CD8-positive, alpha-beta memory T cell (primary cell): ENCODE measurements around the gene GASK1B. TPM values are rescaled to one million over a fixed set of nuclear protein-coding genes. Genes with fewer than 3 reads are reported as not detected.

Experiments
- CTCF ChIA-PET: fragments of 350-600 bp; sonication (Branson Sonifier 250); formaldehyde crosslinking; loops from one replicate; lab custom pipeline; 2021; ENCODE audit warnings: antibody characterized with exemption; lab: Charles Lee
- POLR2A ChIA-PET: fragments of 350-600 bp; sonication (Branson Sonifier 250); formaldehyde crosslinking; loops from one replicate; lab custom pipeline; 2021; ENCODE audit warnings: antibody characterized with exemption; lab: Charles Lee
- DNase-seq, 5 donors: peaks; one replicate each; pipeline versions ENCODE4 v3.0.0 to v3.0.0-alpha.2; 2020 to 2022; ENCODE audit warnings: mixed read lengths in 1 of 5
- H3K27ac ChIP-seq: one replicate; pipeline ENCODE4 v1.7.0; 2013; ENCODE audit warnings: low read depth, mild to moderate bottlenecking, low read length, moderate library complexity
- H3K27me3 ChIP-seq: 2 replicates; pipeline ENCODE4 v1.7.0; 2013; ENCODE audit warnings: low read length, mild to moderate bottlenecking; ENCODE audit not compliant: insufficient read depth, poor library complexity, severe bottlenecking
- H3K36me3 ChIP-seq: 2 replicates; pipeline ENCODE4 v1.7.0; 2013; ENCODE audit warnings: mild to moderate bottlenecking, low read length, moderate library complexity; ENCODE audit not compliant: insufficient read depth
- H3K4me1 ChIP-seq: 2 replicates; pipeline ENCODE4 v1.7.0; 2013; ENCODE audit warnings: mild to moderate bottlenecking, low read length, moderate library complexity; ENCODE audit not compliant: insufficient read depth
- H3K4me3 ChIP-seq: 2 replicates; pipeline ENCODE4 v1.7.0; 2013; ENCODE audit warnings: mild to moderate bottlenecking, low read length
- H3K9me3 ChIP-seq: 2 replicates; pipeline ENCODE4 v1.7.0; 2013; ENCODE audit warnings: mild to moderate bottlenecking, low read length
- H3K27ac Mint-ChIP-seq, 8 donors: one replicate each; pipeline ENCODE4 v1.8.0; 2020 to 2021; ENCODE audit warnings: mixed read lengths in 8 of 8, mild to moderate bottlenecking in 6 of 8, inconsistent platforms in 3 of 8, moderate library complexity in 3 of 8
- H3K27me3 Mint-ChIP-seq, 2 donors: one replicate each; pipeline ENCODE4 v1.8.0; 2020 to 2021; ENCODE audit warnings: mixed read lengths in 2 of 2, mild to moderate bottlenecking in 1 of 2, moderate library complexity in 1 of 2
- H3K36me3 Mint-ChIP-seq, 3 donors: one replicate each; pipeline ENCODE4 v1.8.0; 2020 to 2021; ENCODE audit warnings: mixed read lengths in 3 of 3, inconsistent platforms in 1 of 3, mild to moderate bottlenecking in 1 of 3
- H3K4me1 Mint-ChIP-seq, 3 donors: one replicate each; pipeline ENCODE4 v1.8.0; 2020 to 2021; ENCODE audit warnings: mixed read lengths in 3 of 3, inconsistent platforms in 1 of 3, mild to moderate bottlenecking in 1 of 3
- H3K4me3 Mint-ChIP-seq, 7 donors: one replicate each; pipeline ENCODE4 v1.8.0; 2020 to 2021; ENCODE audit warnings: mixed read lengths in 7 of 7, mild to moderate bottlenecking in 6 of 7, moderate library complexity in 4 of 7, inconsistent platforms in 2 of 7
- H3K9me3 Mint-ChIP-seq, 5 donors: one replicate each; pipeline ENCODE4 v1.8.0; 2020 to 2022; ENCODE audit warnings: mixed read lengths in 5 of 5, mild to moderate bottlenecking in 3 of 5, moderate library complexity in 2 of 5, inconsistent platforms in 1 of 5
- polyA plus RNA-seq: library from polyadenylated mRNA; unstranded; fragments of 300-500 nt; fragmentation: Illumina TruSeq; gene quantifications from one replicate; pipeline ENCODE4 v1.2.3, GENCODE V29; 2021
- total RNA-seq, 2 experiments: library from RNA; stranded (reverse); gene quantifications; one replicate each; pipeline ENCODE4 v1.2.3, GENCODE V29; 2021

GASK1B gene
- total and polyA plus RNA-seq, 3 experiments from 2014 or later = 0.29 to 0.48 TPM; not detected in 1

- Histone ChIP-seq H3K27me3 (no peaks in the 10 kb centered on the region), H3K36me3 (no peaks in the 10 kb centered on the region), H3K9me3 (no peaks in the 10 kb centered on the region), H3K27ac (no peak overlapping the region), H3K4me1 (no peaks in the 10 kb centered on the region), H3K4me3 (no peak overlapping the region)
- H3K27me3 Mint-ChIP-seq = peaks cover 0 to 11% of the 10 kb centered on the region in 2 donors
- H3K4me1 Mint-ChIP-seq = no peaks in the 10 kb centered on the region
- H3K4me3 Mint-ChIP-seq = no peak overlapping the region
- CTCF ChIA-PET = no interaction called here
- H3K27ac Mint-ChIP-seq = no peak overlapping the region
- H3K9me3 Mint-ChIP-seq = peaks cover 0 to 2% (median 0%) of the 10 kb centered on the region in 5 donors
- POLR2A ChIA-PET = no interaction called here
- H3K36me3 Mint-ChIP-seq = no peaks in the 10 kb centered on the region
- DNase-seq = no peak
Observed at GRCh38 chr4:158164768-158165213, 8.0 kb downstream of the GASK1B start.

GRCh38 chr4:158163941-158164767 lies 8.7 kb downstream of the GASK1B start:
- H3K9me3 Mint-ChIP-seq = peaks cover 0 to 2% (median 0%) of the 10 kb centered on the region in 5 donors
- Histone ChIP-seq H3K27me3 (no peaks in the 10 kb centered on the region), H3K4me3 (no peak overlapping the region), H3K4me1 (no peaks in the 10 kb centered on the region), H3K36me3 (no peaks in the 10 kb centered on the region), H3K9me3 (no peaks in the 10 kb centered on the region), H3K27ac (no peak overlapping the region)
- H3K4me1 Mint-ChIP-seq = no peaks in the 10 kb centered on the region
- ChIA-PET POLR2A (no interaction called here), CTCF (no interaction called here)
- DNase-seq = no peak
- H3K36me3 Mint-ChIP-seq = no peaks in the 10 kb centered on the region
- peaks cover 0 to 7% of the 10 kb centered on the region in 2 donors for H3K27me3 Mint-ChIP-seq
- H3K27ac Mint-ChIP-seq = no peak overlapping the region
- no peak overlapping the region for H3K4me3 Mint-ChIP-seq

- Mint-ChIP-seq H3K27me3 (peaks cover 0 to 3% of the 10 kb centered on the region in 2 donors), H3K4me1 (no peaks in the 10 kb centered on the region), H3K27ac (no peak overlapping the region), H3K4me3 (no peak overlapping the region), H3K9me3 (peaks cover 0 to 2% (median 0%) of the 10 kb centered on the region in 5 donors), H3K36me3 (no peaks in the 10 kb centered on the region)
- Histone ChIP-seq H3K4me3 (no peak overlapping the region), H3K4me1 (no peaks in the 10 kb centered on the region), H3K9me3 (no peaks in the 10 kb centered on the region), H3K36me3 (no peaks in the 10 kb centered on the region), H3K27ac (no peak overlapping the region), H3K27me3 (no peaks in the 10 kb centered on the region)
- DNase-seq = no peak
- ChIA-PET POLR2A (no interaction called here), CTCF (interaction anchor here (0.6 kb wide), 1 partner anchor 459 kb away, joined by 3 read pairs; no protein-coding TSS in a partner anchor)
Observed at GRCh38 chr4:158162631-158163030, 10.2 kb downstream of the GASK1B start.

- no peaks in the 10 kb centered on the region for H3K4me1 Mint-ChIP-seq
- no peak overlapping the region for H3K27ac Mint-ChIP-seq
- H3K9me3 Mint-ChIP-seq = peaks cover 0 to 2% (median 0%) of the 10 kb centered on the region in 5 donors
- H3K36me3 ChIP-seq = no peaks in the 10 kb centered on the region
- no peak overlapping the region for H3K27ac ChIP-seq
- no peak overlapping the region for H3K4me3 Mint-ChIP-seq
- H3K4me1 ChIP-seq = no peaks in the 10 kb centered on the region
- ChIA-PET CTCF (no interaction called here), POLR2A (no interaction called here)
- DNase-seq = no peak
- H3K27me3 ChIP-seq = no peaks in the 10 kb centered on the region
- H3K9me3 ChIP-seq = no peaks in the 10 kb centered on the region
- no peak overlapping the region for H3K4me3 ChIP-seq
- no peaks in the 10 kb centered on the region for H3K36me3 Mint-ChIP-seq
- H3K27me3 Mint-ChIP-seq = peaks cover 0 to 3% of the 10 kb centered on the region in 2 donors
Observed at GRCh38 chr4:158161551-158162354, 11.1 kb downstream of the GASK1B start.

GRCh38 chr4:158159718-158160094 lies 13.1 kb downstream of the GASK1B start:
- Histone ChIP-seq H3K9me3 (no peaks in the 10 kb centered on the region), H3K4me1 (no peaks in the 10 kb centered on the region), H3K36me3 (no peaks in the 10 kb centered on the region), H3K27me3 (no peaks in the 10 kb centered on the region), H3K4me3 (no peak overlapping the region), H3K27ac (no peak overlapping the region)
- H3K36me3 Mint-ChIP-seq = no peaks in the 10 kb centered on the region
- peaks cover 0 to 3% (median 0%) of the 10 kb centered on the region in 5 donors for H3K9me3 Mint-ChIP-seq
- ChIA-PET POLR2A (no interaction called here), CTCF (no interaction called here)
- no peaks in the 10 kb centered on the region for H3K4me1 Mint-ChIP-seq
- H3K4me3 Mint-ChIP-seq = no peak overlapping the region
- peaks cover 0 to 3% of the 10 kb centered on the region in 2 donors for H3K27me3 Mint-ChIP-seq
- DNase-seq = no peak
- no peak overlapping the region for H3K27ac Mint-ChIP-seq

- no peaks in the 10 kb centered on the region for H3K36me3 Mint-ChIP-seq
- Histone ChIP-seq H3K4me3 (no peak overlapping the region), H3K36me3 (no peaks in the 10 kb centered on the region), H3K9me3 (no peaks in the 10 kb centered on the region), H3K27ac (no peak overlapping the region), H3K4me1 (no peaks in the 10 kb centered on the region), H3K27me3 (no peaks in the 10 kb centered on the region)
- no peak overlapping the region for H3K4me3 Mint-ChIP-seq
- DNase-seq = no peak
- ChIA-PET POLR2A (no interaction called here), CTCF (no interaction called here)
- no peaks in the 10 kb centered on the region for H3K4me1 Mint-ChIP-seq
- no peak overlapping the region for H3K27ac Mint-ChIP-seq
- peaks cover 0 to 3% (median 0%) of the 10 kb centered on the region in 5 donors for H3K9me3 Mint-ChIP-seq
- H3K27me3 Mint-ChIP-seq = peaks cover 0 to 3% of the 10 kb centered on the region in 2 donors
Observed at GRCh38 chr4:158159054-158159717, 13.6 kb downstream of the GASK1B start.

- no peak overlapping the region for H3K27ac Mint-ChIP-seq
- no peak for DNase-seq
- H3K36me3 Mint-ChIP-seq = no peaks in the 10 kb centered on the region
- Histone ChIP-seq H3K9me3 (no peaks in the 10 kb centered on the region), H3K36me3 (no peaks in the 10 kb centered on the region), H3K27me3 (no peaks in the 10 kb centered on the region), H3K4me1 (no peaks in the 10 kb centered on the region), H3K4me3 (no peak overlapping the region), H3K27ac (no peak overlapping the region)
- POLR2A ChIA-PET = no interaction called here
- H3K9me3 Mint-ChIP-seq = peaks cover 0 to 3% (median 2%) of the 10 kb centered on the region in 5 donors
- CTCF ChIA-PET = no interaction called here
- peaks cover 0 to 3% of the 10 kb centered on the region in 2 donors for H3K27me3 Mint-ChIP-seq
- no peak overlapping the region for H3K4me3 Mint-ChIP-seq
- no peaks in the 10 kb centered on the region for H3K4me1 Mint-ChIP-seq
Observed at GRCh38 chr4:158157412-158157811, 15.4 kb downstream of the GASK1B start.
